Neural progenitor cell (in vitro differentiated cells): ENCODE measurements around the gene TPCN2. TPM values are rescaled to one million over a fixed set of nuclear protein-coding genes. Genes with fewer than 3 reads are reported as not detected.

Experiments used
- DNase-seq: peaks from one replicate; pipeline ENCODE4 v3.0.0-alpha.2; 2016; ENCODE audit warnings: low spot score
- H2AFZ ChIP-seq: fragments of 200-600 bp; sonication (generic); replicated peaks from 2 replicates; pipeline ENCODE4 v1.6.1; 2016; ENCODE audit warnings: antibody characterized with exemption
- H3F3A ChIP-seq: fragments of 200-600 bp; sonication (generic); 2 replicates; pipeline ENCODE4 v1.6.1; 2016; ENCODE audit warnings: antibody characterized with exemption, low read depth
- H3K27ac ChIP-seq: fragments of 200-600 bp; sonication (generic); 2 replicates; pipeline ENCODE4 v1.5.1; 2016; ENCODE audit warnings: mild to moderate bottlenecking
- H3K27me3 ChIP-seq: fragments of 200-600 bp; sonication (generic); 2 replicates; pipeline ENCODE4 v1.6.1; 2016; ENCODE audit warnings: mild to moderate bottlenecking, moderate library complexity
- H3K36me3 ChIP-seq: fragments of 200-600 bp; sonication (generic); 2 replicates; pipeline ENCODE4 v1.5.1; 2016
- H3K4me1 ChIP-seq: fragments of 200-600 bp; sonication (generic); 2 replicates; pipeline ENCODE4 v1.6.1; 2016; ENCODE audit warnings: mixed run types
- H3K4me2 ChIP-seq: fragments of 200-600 bp; sonication (generic); 2 replicates; pipeline ENCODE4 v1.6.1; 2016
- H3K4me3 ChIP-seq: fragments of 200-600 bp; sonication (generic); 2 replicates; pipeline ENCODE4 v1.5.1; 2016
- H3K79me2 ChIP-seq: fragments of 200-600 bp; sonication (generic); 2 replicates; pipeline ENCODE4 v1.6.1; 2016; ENCODE audit warnings: low read depth
- H3K9ac ChIP-seq: fragments of 200-600 bp; sonication (generic); 2 replicates; pipeline ENCODE4 v1.6.1; 2016
- H3K9me3 ChIP-seq: fragments of 200-600 bp; sonication (generic); 2 replicates; pipeline ENCODE4 v1.5.1; 2016; ENCODE audit warnings: low read depth
- H4K20me1 ChIP-seq: fragments of 200-600 bp; sonication (generic); 2 replicates; pipeline ENCODE4 v1.6.1; 2016; ENCODE audit warnings: low read depth
- H3K27ac Mint-ChIP-seq: 3 replicates; pipeline ENCODE4 v1.8.0; 2021; ENCODE audit warnings: mixed read lengths
- H3K27me3 Mint-ChIP-seq: 2 replicates; pipeline ENCODE4 v1.8.0; 2022; ENCODE audit warnings: low read depth, mild to moderate bottlenecking, inconsistent platforms, moderate library complexity, mixed read lengths; ENCODE audit not compliant: insufficient read depth
- H3K36me3 Mint-ChIP-seq: 3 replicates; pipeline ENCODE4 v1.8.0; 2021; ENCODE audit warnings: mixed read lengths
- H3K4me1 Mint-ChIP-seq: 3 replicates; pipeline ENCODE4 v1.8.0; 2021; ENCODE audit warnings: mixed read lengths
- H3K4me3 Mint-ChIP-seq: 3 replicates; pipeline ENCODE4 v1.8.0; 2021; ENCODE audit warnings: mild to moderate bottlenecking, moderate library complexity, mixed read lengths
- H3K9me3 Mint-ChIP-seq: 3 replicates; pipeline ENCODE4 v1.8.0; 2020; ENCODE audit warnings: mixed read lengths
- EZH2 ChIP-seq: fragments of 200-600 bp; sonication (generic); IDR thresholded peaks from 2 replicates; pipeline ENCODE4 v1.6.1; 2017; ENCODE audit warnings: antibody characterized with exemption, mild to moderate bottlenecking, moderate library complexity
- EZH2phosphoT487 ChIP-seq: fragments of 200-600 bp; sonication (generic); IDR thresholded peaks from 2 replicates; pipeline ENCODE4 v1.6.1; 2017; ENCODE audit warnings: antibody characterized with exemption
- total RNA-seq: library from RNA; depleted of rRNA; stranded (reverse); fragments of >200 nt; gene quantifications from 2 replicates; pipeline ENCODE4 v1.2.3, GENCODE V29; 2015; ENCODE audit warnings: low replicate concordance
- TF ChIP-seq, protein P1 (sequence below): fragments of 200-600 bp; sonication (generic); IDR thresholded peaks from 2 replicates; pipeline ENCODE4 v1.5.1; 2017; ENCODE audit warnings: antibody characterized with exemption, mild to moderate bottlenecking

TPCN2 gene
- total RNA-seq, 1 donor from 2014 or later: 7.2 TPM

DNA sequence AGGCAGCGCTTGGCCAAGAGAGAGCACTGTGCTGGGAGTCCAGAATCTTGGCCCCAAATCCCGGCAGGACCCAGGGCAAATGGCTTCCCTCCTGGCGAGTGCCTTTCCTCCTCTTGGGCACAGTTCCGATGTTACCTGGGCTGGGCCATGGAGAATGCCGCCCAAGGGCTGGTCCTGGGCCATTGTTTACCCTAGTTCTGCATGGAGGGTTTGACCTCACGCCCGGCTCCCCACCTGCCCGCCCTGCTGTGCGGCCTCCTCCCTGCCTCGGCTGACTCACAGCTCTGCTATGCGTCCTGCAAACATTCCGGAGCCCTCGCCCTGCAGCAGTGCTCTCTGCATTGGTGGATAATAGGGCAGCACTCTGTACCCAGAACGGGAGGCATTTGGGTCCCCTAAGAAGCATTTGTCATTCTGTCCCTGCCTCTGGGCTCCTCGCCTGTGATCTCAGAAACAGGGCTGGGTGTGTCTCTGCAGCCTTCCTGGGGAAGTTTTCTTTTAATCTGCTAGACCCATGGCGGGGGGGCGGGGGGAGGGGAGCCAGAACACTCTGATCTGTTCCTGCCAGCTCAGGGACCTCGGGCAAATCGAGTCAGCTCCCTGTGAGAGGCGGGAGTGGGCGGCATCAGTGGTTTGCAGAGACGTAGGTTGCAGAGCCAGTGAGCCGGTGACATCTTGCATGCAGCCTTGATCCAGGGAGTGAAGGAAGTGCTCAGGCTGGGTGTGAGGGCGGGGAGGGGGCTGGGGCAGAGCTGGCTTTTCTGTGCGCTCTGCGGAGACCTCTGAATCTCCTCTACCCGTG, 74.1 kb downstream of the TPCN2 start:
- no peak for TF ChIP-seq EZH2phosphoT487
- TF ChIP-seq EZH2: no peak
- TF ChIP-seq, protein P1, sequence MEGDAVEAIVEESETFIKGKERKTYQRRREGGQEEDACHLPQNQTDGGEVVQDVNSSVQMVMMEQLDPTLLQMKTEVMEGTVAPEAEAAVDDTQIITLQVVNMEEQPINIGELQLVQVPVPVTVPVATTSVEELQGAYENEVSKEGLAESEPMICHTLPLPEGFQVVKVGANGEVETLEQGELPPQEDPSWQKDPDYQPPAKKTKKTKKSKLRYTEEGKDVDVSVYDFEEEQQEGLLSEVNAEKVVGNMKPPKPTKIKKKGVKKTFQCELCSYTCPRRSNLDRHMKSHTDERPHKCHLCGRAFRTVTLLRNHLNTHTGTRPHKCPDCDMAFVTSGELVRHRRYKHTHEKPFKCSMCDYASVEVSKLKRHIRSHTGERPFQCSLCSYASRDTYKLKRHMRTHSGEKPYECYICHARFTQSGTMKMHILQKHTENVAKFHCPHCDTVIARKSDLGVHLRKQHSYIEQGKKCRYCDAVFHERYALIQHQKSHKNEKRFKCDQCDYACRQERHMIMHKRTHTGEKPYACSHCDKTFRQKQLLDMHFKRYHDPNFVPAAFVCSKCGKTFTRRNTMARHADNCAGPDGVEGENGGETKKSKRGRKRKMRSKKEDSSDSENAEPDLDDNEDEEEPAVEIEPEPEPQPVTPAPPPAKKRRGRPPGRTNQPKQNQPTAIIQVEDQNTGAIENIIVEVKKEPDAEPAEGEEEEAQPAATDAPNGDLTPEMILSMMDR: no peak
- H3K36me3 Mint-ChIP-seq: peaks cover 3% of the 10 kb centered on the region
- H3K4me1 Mint-ChIP-seq: peaks cover 18% of the 10 kb centered on the region
- peak overlapping the region; percentile 57 for H3K27ac Mint-ChIP-seq
- H3K79me2 ChIP-seq: no peaks in the 10 kb centered on the region
- peak overlapping the region; percentile 69 for H3K4me3 Mint-ChIP-seq
- H3K4me2 ChIP-seq: peak overlapping the region; percentile 74
- DNase-seq: peak; percentile 80
- no peak overlapping the region for H3K9ac ChIP-seq
- H4K20me1 ChIP-seq: no peaks in the 10 kb centered on the region
- no peaks in the 10 kb centered on the region for H3K27me3 ChIP-seq
- H3K27ac ChIP-seq: no peak overlapping the region
- H2AFZ ChIP-seq: peak overlapping the region; percentile 51
- H3K27me3 Mint-ChIP-seq: peaks cover 9% of the 10 kb centered on the region
- no peaks in the 10 kb centered on the region for H3K36me3 ChIP-seq
- H3K4me3 ChIP-seq: peak overlapping the region; percentile 38
- peaks cover 14% of the 10 kb centered on the region for H3K4me1 ChIP-seq
- H3F3A ChIP-seq: peaks cover 23% of the 10 kb centered on the region
- H3K9me3 Mint-ChIP-seq: peaks cover 6% of the 10 kb centered on the region
- no peaks in the 10 kb centered on the region for H3K9me3 ChIP-seq

DNA sequence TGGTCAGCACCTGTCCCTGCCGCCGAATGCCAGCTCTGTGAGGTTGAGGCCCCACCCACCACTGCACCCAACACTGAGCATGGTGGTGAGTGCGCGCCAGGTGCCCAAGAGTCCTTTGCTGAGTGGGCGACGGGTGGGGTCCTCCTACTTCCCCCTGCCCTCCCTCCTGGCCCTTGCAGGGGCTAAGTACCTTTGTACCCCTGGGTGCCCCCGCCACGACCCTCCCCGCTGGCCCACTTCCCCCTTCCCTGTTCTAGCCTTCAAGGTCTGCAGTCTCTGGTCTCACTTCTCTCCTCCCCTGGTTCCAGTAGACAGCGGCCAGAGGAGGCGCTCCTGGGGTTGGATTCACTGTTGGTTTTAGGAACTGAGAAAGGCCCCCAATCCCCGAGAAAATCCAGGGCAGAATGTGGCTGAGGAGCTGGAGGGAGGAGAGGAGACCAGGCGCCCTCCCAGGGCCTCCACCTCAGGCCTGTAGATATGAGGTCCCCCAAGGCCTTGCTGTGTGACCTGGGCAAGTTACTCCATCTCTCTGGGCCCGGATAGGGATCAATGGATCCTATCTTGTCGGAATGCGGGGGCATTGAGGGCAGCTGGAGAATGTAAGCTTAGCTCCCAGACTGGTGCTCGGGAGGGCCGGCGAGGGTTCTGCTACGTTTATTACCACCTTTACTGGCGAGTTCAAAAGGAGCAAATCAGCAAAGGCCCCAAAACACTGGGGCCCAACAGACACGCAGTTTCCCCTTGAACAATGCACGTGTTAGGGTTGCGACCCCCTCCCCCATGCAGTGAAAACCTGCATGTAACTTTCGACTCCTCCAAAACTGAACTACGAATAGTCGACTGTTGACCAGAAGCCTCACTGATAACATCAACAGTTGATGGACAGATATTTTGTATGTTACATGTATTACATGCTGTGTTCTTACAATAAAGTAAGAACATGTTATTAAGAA, 75.1 kb downstream of the TPCN2 start:
- Histone ChIP-seq H3K27me3 (no peaks in the 10 kb centered on the region), H3K9me3 (no peaks in the 10 kb centered on the region), H4K20me1 (no peaks in the 10 kb centered on the region), H3K36me3 (no peaks in the 10 kb centered on the region), H3K4me2 (peak overlapping the region; percentile 74), H3K79me2 (no peaks in the 10 kb centered on the region), H3K4me1 (peaks cover 14% of the 10 kb centered on the region), H3K27ac (no peak overlapping the region), H2AFZ (peak overlapping the region; percentile 51), H3K9ac (no peak overlapping the region), H3F3A (peaks cover 23% of the 10 kb centered on the region), H3K4me3 (peak overlapping the region; percentile 38)
- H3K36me3 Mint-ChIP-seq: peaks cover 3% of the 10 kb centered on the region
- DNase-seq: no peak
- TF ChIP-seq, protein P1: peak; percentile 17
- no peak for TF ChIP-seq EZH2phosphoT487
- TF ChIP-seq EZH2: no peak
- peaks cover 18% of the 10 kb centered on the region for H3K4me1 Mint-ChIP-seq
- peaks cover 11% of the 10 kb centered on the region for H3K9me3 Mint-ChIP-seq
- H3K4me3 Mint-ChIP-seq: no peak overlapping the region
- no peak overlapping the region for H3K27ac Mint-ChIP-seq
- peaks cover 13% of the 10 kb centered on the region for H3K27me3 Mint-ChIP-seq

DNA sequence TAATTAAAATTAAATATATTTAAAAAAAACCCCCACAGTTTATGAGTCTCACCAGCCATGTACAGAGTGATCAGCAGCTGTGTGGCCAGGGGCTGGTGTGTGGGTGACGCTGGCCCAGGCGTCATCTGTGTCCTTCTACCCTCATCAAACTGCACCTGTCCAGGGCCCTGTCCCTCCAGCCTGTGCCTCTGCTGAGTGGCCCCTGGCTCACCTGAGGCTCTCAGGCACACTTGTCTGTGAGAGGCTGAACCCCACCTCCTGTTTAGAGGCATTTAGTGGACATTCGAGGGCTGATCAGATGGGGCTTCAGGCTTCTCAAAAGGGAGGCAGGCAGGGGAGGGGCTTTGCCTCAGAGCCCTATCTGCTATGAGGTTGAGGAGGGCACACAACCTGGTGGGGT, 77.1 kb downstream of the TPCN2 start:
- H3K27ac Mint-ChIP-seq: no peak overlapping the region
- no peaks in the 10 kb centered on the region for H3K36me3 ChIP-seq
- H3K4me1 Mint-ChIP-seq: peaks cover 21% of the 10 kb centered on the region
- H3K27me3 ChIP-seq: no peaks in the 10 kb centered on the region
- peaks cover 23% of the 10 kb centered on the region for H3F3A ChIP-seq
- peaks cover 13% of the 10 kb centered on the region for H3K27me3 Mint-ChIP-seq
- no peak overlapping the region for H3K4me3 ChIP-seq
- peaks cover 10% of the 10 kb centered on the region for H3K9me3 Mint-ChIP-seq
- H3K9me3 ChIP-seq: no peaks in the 10 kb centered on the region
- H4K20me1 ChIP-seq: no peaks in the 10 kb centered on the region
- no peak overlapping the region for H3K27ac ChIP-seq
- TF ChIP-seq EZH2 (no peak), EZH2phosphoT487 (no peak)
- TF ChIP-seq, protein P1: no peak
- H3K9ac ChIP-seq: no peak overlapping the region
- DNase-seq: no peak
- no peaks in the 10 kb centered on the region for H3K36me3 Mint-ChIP-seq
- peaks cover 14% of the 10 kb centered on the region for H3K4me1 ChIP-seq
- H3K4me2 ChIP-seq: no peak overlapping the region
- H3K79me2 ChIP-seq: no peaks in the 10 kb centered on the region
- H2AFZ ChIP-seq: no peak overlapping the region
- no peak overlapping the region for H3K4me3 Mint-ChIP-seq
